K562 (cell line): Measurements from ENCODE around the gene PTPN14. TPM values are rescaled to one million over a fixed set of nuclear protein-coding genes. Genes with fewer than 3 reads are reported as not detected.

Source experiments
- ATAC-seq: fragments of 200-7000 bp; cut with Tn5 transposase; 3 replicates; pipeline ENCODE4 v1.9.1; 2020; ENCODE audit warnings: moderate library complexity
- BruUV-seq: library from RNA; stranded (reverse); fragments of 400-500 nt; replicated peaks from 2 replicates; lab custom pipeline; 2021; lab: Mats Ljungman, UMichigan
- CTCF ChIA-PET: fragments of 300-600 bp; formaldehyde crosslinking; extraction: SDS; loops from one replicate; lab custom pipeline; 2021; ENCODE audit warnings: low intra/inter-chr PET ratio; lab: Yijun Ruan, JAX
- POLR2A ChIA-PET: fragments of 300-600, 350-650 bp; sonication (Branson Sonifier 250); formaldehyde crosslinking; extraction: SDS; loops from one replicate; lab custom pipeline; 2021; ENCODE audit warnings: antibody characterized with exemption, inconsistent platforms; lab: Yijun Ruan, JAX
- DNase-seq, 4 experiments: peaks; one replicate each; pipeline versions ENCODE4 v3.0.0 to v3.0.0-alpha.2; 2011 to 2018; ENCODE audit warnings: low spot score in 3 of 4, mixed read lengths in 3 of 4; ENCODE audit errors: extremely low read depth in 1 of 4
- FAIRE-seq: peaks from 2 replicates; lab custom pipeline; 2011; peaks lifted over from hg19 to GRCh38; lab: Jason Lieb, UNC
- H2AFZ ChIP-seq: 2 replicates; pipeline ENCODE4 v1.6.0; 2011; ENCODE audit warnings: low read depth, low read length, control low read depth, inconsistent platforms
- H3K27ac ChIP-seq: fragments of 200-600 bp; 3 replicates; pipeline ENCODE4 v1.8.0; 2011; ENCODE audit warnings: low read depth, mild to moderate bottlenecking, control low read depth, inconsistent platforms, low read length, moderate library complexity, mixed read lengths; ENCODE audit errors: extremely low read depth
- H3K27me3 ChIP-seq, 2 experiments: fragments of 300-600 bp in 1 of 2; 2 replicates in 1 of 2; 3 replicates in 1 of 2; pipeline versions ENCODE4 v1.6.0 to v1.8.0; 2011; ENCODE audit warnings: inconsistent platforms in 2 of 2, low read length in 2 of 2, mild to moderate bottlenecking in 1 of 2, mixed read lengths in 1 of 2, moderate library complexity in 1 of 2; ENCODE audit not compliant: control insufficient read depth in 2 of 2, insufficient read depth in 2 of 2
- H3K36me3 ChIP-seq: fragments of 300-600 bp; 3 replicates; pipeline ENCODE4 v1.8.0; 2011; ENCODE audit warnings: mild to moderate bottlenecking, low read length, inconsistent platforms; ENCODE audit not compliant: control insufficient read depth, insufficient read depth
- H3K4me1 ChIP-seq, 2 experiments: fragments of 200-600 bp in 1 of 2; replicated peaks in 1 of 2; 2 replicates in 1 of 2; 3 replicates in 1 of 2; pipeline versions ENCODE4 v1.5.1 to v1.8.0; 2011; ENCODE audit warnings: inconsistent platforms in 2 of 2, low read length in 2 of 2, mild to moderate bottlenecking in 1 of 2, mixed read lengths in 1 of 2, moderate library complexity in 1 of 2; ENCODE audit not compliant: control insufficient read depth in 2 of 2, insufficient read depth in 2 of 2
- H3K4me2 ChIP-seq: 2 replicates; pipeline ENCODE4 v1.6.1; 2011; ENCODE audit warnings: low read length, control low read depth, inconsistent platforms, mixed read lengths; ENCODE audit not compliant: insufficient read depth
- H3K4me3 ChIP-seq: fragments of 200-600 bp; sonication (generic), shearing (Covaris generic); 2 replicates; pipeline ENCODE4 v1.5.1; 2016; ENCODE audit warnings: control low read depth, inconsistent platforms
- H3K79me2 ChIP-seq: fragments of 200-600 bp; 3 replicates; pipeline ENCODE4 v1.8.0; 2011; ENCODE audit warnings: low read length, inconsistent platforms; ENCODE audit not compliant: control insufficient read depth, insufficient read depth
- H3K9ac ChIP-seq, 2 experiments: 2 replicates each; pipeline versions ENCODE4 v1.6.0 to v1.6.1; 2011; ENCODE audit warnings: low read depth in 2 of 2, low read length in 2 of 2, control low read depth in 1 of 2, inconsistent platforms in 1 of 2, mild to moderate bottlenecking in 1 of 2, mixed read lengths in 1 of 2; ENCODE audit not compliant: insufficient read depth in 1 of 2
- H3K9me1 ChIP-seq: one replicate; pipeline ENCODE4 v1.6.0; 2011; ENCODE audit warnings: inconsistent platforms, mild to moderate bottlenecking, low read length, moderate library complexity; ENCODE audit not compliant: control insufficient read depth, insufficient read depth
- H3K9me3 ChIP-seq: replicated peaks from 2 replicates; pipeline ENCODE4 v1.5.1; 2011; ENCODE audit warnings: low read depth, low read length, inconsistent platforms; ENCODE audit not compliant: control insufficient read depth, insufficient read depth
- H4K20me1 ChIP-seq: replicated peaks from 2 replicates; pipeline ENCODE4 v1.6.1; 2011; ENCODE audit warnings: low read length, inconsistent platforms, mixed read lengths; ENCODE audit not compliant: control insufficient read depth, insufficient read depth
- CBX3 ChIP-seq, 2 experiments: IDR thresholded peaks; 1 replicate in 1 of 2; 2 replicates in 1 of 2; pipeline ENCODE4 v1.6.1; 2012; ENCODE audit warnings: inconsistent platforms in 2 of 2, low read length in 2 of 2, borderline replicate concordance in 1 of 2, control low read depth in 1 of 2
- CHCHD3 ChIP-seq: fragments of 250-450 bp; sonication (Bioruptor Pico); IDR thresholded peaks from 2 replicates; pipeline ENCODE4 v2.1.2; 2022; ENCODE audit warnings: mild to moderate bottlenecking
- ESRRA ChIP-seq: fragments of 450-650 bp; IDR thresholded peaks from 2 replicates; pipeline ENCODE4 v1.6.1; 2014; ENCODE audit warnings: low read depth, mild to moderate bottlenecking, moderate library complexity, borderline replicate concordance
- FOS ChIP-seq: IDR thresholded peaks from 3 replicates; pipeline ENCODE4 v1.6.1; 2011; ENCODE audit not compliant: insufficient read length; ENCODE audit errors: extremely low read depth
- ID3 ChIP-seq, 2 experiments: fragments of 250-450 bp in 1 of 2; fragments of 450-650 bp in 1 of 2; sonication (Bioruptor Pico) in 1 of 2; IDR thresholded peaks; 2 replicates each; pipeline versions ENCODE4 v1.6.1 to v1.8.0; 2016 to 2021; ENCODE audit warnings: mild to moderate bottlenecking in 2 of 2, moderate library complexity in 2 of 2, missing compliant biosample characterization in 1 of 2, missing genetic modification characterization in 1 of 2
- LEF1 ChIP-seq: fragments of 450-650 bp; IDR thresholded peaks from 2 replicates; pipeline ENCODE4 v1.6.1; 2016; ENCODE audit warnings: mild to moderate bottlenecking
- MBD2 ChIP-seq: sonication (generic); IDR thresholded peaks from 2 replicates; pipeline ENCODE4 v1.6.1; 2016; ENCODE audit warnings: low read depth, borderline replicate concordance
- NKRF ChIP-seq: fragments of 450-650 bp; IDR thresholded peaks from 2 replicates; pipeline ENCODE4 v1.6.1; 2016; ENCODE audit warnings: borderline replicate concordance
- SUPT5H ChIP-seq: fragments of 450-650 bp; IDR thresholded peaks from 2 replicates; pipeline ENCODE4 v1.6.1; 2016
- TFAM ChIP-seq: fragments of 250-450 bp; sonication (Bioruptor Pico); conservative IDR thresholded peaks from 2 replicates; pipeline ENCODE4 v1.5.0; 2021; ENCODE audit warnings: mild to moderate bottlenecking, moderate library complexity
- TRIM25 ChIP-seq: fragments of 450-650 bp; IDR thresholded peaks from 2 replicates; pipeline ENCODE4 v1.7.0; 2016; ENCODE audit warnings: borderline replicate concordance
- ZNF143 ChIP-seq: sonication (generic); formaldehyde crosslinking; IDR thresholded peaks from 2 replicates; pipeline ENCODE4 v1.9.0; 2022; ENCODE audit warnings: mild to moderate bottlenecking, missing genetic modification reagents
- ZSCAN32 ChIP-seq: fragments of 450-650 bp; formaldehyde crosslinking; IDR thresholded peaks from 2 replicates; pipeline ENCODE4 v1.4.0; 2020; ENCODE audit warnings: mild to moderate bottlenecking, moderate library complexity
- WGBS: fragments of 100-300 bp; shearing (Covaris generic); methylation state at CpG from one replicate; pipeline ENCODE4 v1.1.6; 2016; ENCODE audit warnings: low coverage, mixed read lengths; ENCODE audit not compliant: insufficient coverage; ENCODE audit errors: missing lambda C conversion rate; 5-methylcytosine and 5-hydroxymethylcytosine counted together
- in situ Hi-C: fragments of 300-500 bp; cut with MboI; formaldehyde crosslinking; loops from 4 replicates; pipeline ENCODE4 v1.15.0; 2018; ENCODE audit warnings: inconsistent platforms, mixed read lengths
- intact Hi-C: fragments of 100-400 bp; cut with micrococcal nuclease; formaldehyde crosslinking; loops from 2 replicates; pipeline ENCODE4 v1.14.2; 2022
- polyA plus RNA-seq, 8 experiments: library from polyadenylated mRNA; depleted of rRNA in 4 of 8; stranded (reverse) in 5 of 8; unstranded in 3 of 8; fragments of >200 nt; fragmentation: Nextera tagmentation in 2 of 8; fragmentation: Illumina TruSeq in 1 of 8; extraction: Ambion mirVana in 2 of 8; extraction: Trizol in 1 of 8; gene quantifications; 2 replicates each; pipeline versions ENCODE4 v1.2.1 to v1.2.3, GENCODE V29; 2011 to 2014; ENCODE audit warnings: inconsistent platforms in 1 of 8, missing spikeins in 1 of 8
- total RNA-seq, 7 experiments: library from RNA; depleted of rRNA in 6 of 7; stranded (reverse); fragments of >200 nt in 6 of 7; fragmentation: Illumina TruSeq in 2 of 7; extraction: Trizol in 2 of 7; gene quantifications; 2 replicates each; pipeline versions ENCODE4 v1.2.1 to v1.2.3, GENCODE V29; 2011 to 2021; ENCODE audit warnings: low replicate concordance in 1 of 7

The PTPN14 gene
- total and polyA plus RNA-seq, 9 of the 15 experiments (the other 6 are each of a cell fraction or from before 2014, with no cell fraction given) = 0.01 to 0.29 (median 0.04) TPM; not detected in 6

- Histone ChIP-seq H3K9me3 (no peaks in the 10 kb centered on the region), H3K4me1 (no peaks in the 10 kb centered on the region), H3K79me2 (no peaks in the 10 kb centered on the region), H3K9ac (no peak overlapping the region), H3K9me1 (no peaks in the 10 kb centered on the region), H3K4me3 (no peak overlapping the region), H2AFZ (no peak overlapping the region), H4K20me1 (no peaks in the 10 kb centered on the region), H3K36me3 (no peaks in the 10 kb centered on the region), H3K27ac (no peak overlapping the region), H3K27me3 (peaks cover 0 to 11% of the 10 kb centered on the region in 2 experiments; a peak in 2 of 5 replicates), H3K4me2 (no peak overlapping the region)
- ChIA-PET POLR2A (no interaction called here), CTCF (no interaction called here)
- DNase-seq (no peak), FAIRE-seq (no peak), ATAC-seq (no peak)
- in situ Hi-C loops (no loop called here), intact Hi-C loops (no loop called here)
- WGBS = 0% methylated on average over 5 of the region's 5 CpGs
- no TSS peak for BruUV-seq
- TF ChIP-seq NKRF (no peak), FOS (no peak)
These were observed 38.0 kb downstream of the PTPN14 start for GRCh38 chr1:214513394-214513793.

- Histone ChIP-seq H3K4me3 (no peak overlapping the region), H3K4me1 (no peaks in the 10 kb centered on the region), H3K9ac (no peak overlapping the region), H3K27me3 (peaks cover 0 to 8% of the 10 kb centered on the region in 2 experiments; a peak in 2 of 5 replicates), H3K36me3 (no peaks in the 10 kb centered on the region), H3K79me2 (no peaks in the 10 kb centered on the region), H4K20me1 (no peaks in the 10 kb centered on the region), H3K4me2 (no peak overlapping the region)
- no TSS peak for BruUV-seq
- 0% methylated on average over 1 of the region's 1 CpG for whole genome bisulfite sequencing
- intact Hi-C loops = no loop called here
- ChIA-PET POLR2A (no interaction called here), CTCF (no interaction called here)
- TF ChIP-seq SUPT5H (no peak), MBD2 (no peak), TRIM25 (no peak), ESRRA (no peak), ZSCAN32 (no peak), CHCHD3 (CRISPR knock-in tag) (no peak), LEF1 (no peak), TFAM (CRISPR knock-in tag) (no peak), CBX3 (IDR thresholded peaks at IDR 0.05; ENCODE audit: borderline replicate concordance in 1 of 2, low read length in 2 of 2) (no peak), ZNF143 (no peak), ID3 (CRISPR knock-in tag; IDR thresholded peaks at IDR 0.05) (no peak), ID3 (tag; IDR thresholded peaks at IDR 0.05) (no peak)
- TF ChIP-seq, all 486 proteins: peak for 0
- Histone ChIP-seq H3K9me3 (no peaks in the 10 kb centered on the region), H2AFZ (no peak overlapping the region), H3K9me1 (no peaks in the 10 kb centered on the region), H3K27ac (no peak overlapping the region)
- DNase-seq (no peak), ATAC-seq (no peak), FAIRE-seq (no peak)
- in situ Hi-C loops = no loop called here
These were observed 39.8 kb downstream of the PTPN14 start for GRCh38 chr1:214511639-214511998.
